Endothelial cell of umbilical vein (primary cell): ENCODE measurements around the gene PLPP1. TPM values are rescaled to one million over a fixed set of nuclear protein-coding genes. Genes with fewer than 3 reads are reported as not detected.

ENCODE experiments used
- BruUV-seq: library from RNA; stranded (reverse); fragments of 400-500 nt; replicated peaks from 2 replicates; lab custom pipeline; 2021; lab: Mats Ljungman, UMichigan
- CTCF ChIA-PET: fragments of 300-600, 350-600 bp; sonication (Branson Sonifier 250); formaldehyde crosslinking; loops from one replicate; lab custom pipeline; 2021; ENCODE audit warnings: antibody characterized with exemption, inconsistent platforms; lab: Charles Lee
- POLR2A ChIA-PET: fragments of 300-600, 350-600 bp; sonication (Branson Sonifier 250); formaldehyde crosslinking; loops from one replicate; lab custom pipeline; 2021; ENCODE audit warnings: antibody characterized with exemption, inconsistent platforms; lab: Charles Lee
- DNase-seq: peaks from one replicate; pipeline ENCODE4 v3.0.0-alpha.2; 2011; ENCODE audit warnings: low read depth, low spot score
- FAIRE-seq: peaks from 2 replicates; lab custom pipeline; 2011; peaks lifted over from hg19 to GRCh38; lab: Jason Lieb, UNC
- H2AFZ ChIP-seq: 2 replicates; pipeline ENCODE4 v1.6.0; 2012; ENCODE audit warnings: low read depth, low read length, control low read depth, inconsistent platforms
- H3K27ac ChIP-seq: 2 replicates; pipeline ENCODE4 v1.5.1; 2011; ENCODE audit warnings: low read depth, mild to moderate bottlenecking, control low read depth, low read length, moderate library complexity; ENCODE audit not compliant: insufficient read depth
- H3K27me3 ChIP-seq, 2 experiments: 2 replicates each; pipeline versions ENCODE4 v1.6.0 to v1.6.1; 2011; ENCODE audit warnings: low read length in 2 of 2, mixed read lengths in 1 of 2; ENCODE audit not compliant: control insufficient read depth in 2 of 2, insufficient read depth in 2 of 2
- H3K36me3 ChIP-seq, 2 experiments: 2 replicates in 1 of 2; 3 replicates in 1 of 2; pipeline ENCODE4 v1.5.1; 2011; ENCODE audit warnings: low read length in 2 of 2, mild to moderate bottlenecking in 1 of 2, moderate library complexity in 1 of 2; ENCODE audit not compliant: control insufficient read depth in 2 of 2, insufficient read depth in 2 of 2; ENCODE audit errors: extremely low read depth in 1 of 2
- H3K4me1 ChIP-seq: 3 replicates; pipeline ENCODE4 v1.5.1; 2011; ENCODE audit warnings: mild to moderate bottlenecking, low read length; ENCODE audit not compliant: control insufficient read depth, insufficient read depth; ENCODE audit errors: extremely low read depth
- H3K4me2 ChIP-seq: 2 replicates; pipeline ENCODE4 v1.6.1; 2011; ENCODE audit warnings: low read length, control low read depth, mixed read lengths; ENCODE audit not compliant: insufficient read depth
- H3K4me3 ChIP-seq, 3 experiments: fragments of 200-600 bp in 1 of 3; sonication (generic), shearing (Covaris generic) in 1 of 3; replicated peaks in 1 of 3; 2 replicates each; pipeline ENCODE4 v1.5.1; 2011 to 2016; ENCODE audit warnings: control low read depth in 3 of 3, low read length in 3 of 3, mild to moderate bottlenecking in 2 of 3, inconsistent platforms in 1 of 3, low read depth in 1 of 3, moderate library complexity in 1 of 3; ENCODE audit not compliant: insufficient read depth in 1 of 3
- H3K79me2 ChIP-seq: 2 replicates; pipeline ENCODE4 v1.6.0; 2012; ENCODE audit warnings: low read length, inconsistent platforms; ENCODE audit not compliant: control insufficient read depth, insufficient read depth
- H3K9ac ChIP-seq: replicated peaks from 2 replicates; pipeline ENCODE3; 2011; ENCODE audit warnings: low read length, control low read depth; ENCODE audit not compliant: insufficient read depth; ENCODE audit errors: extremely low read depth
- H3K9me1 ChIP-seq: replicated peaks from 3 replicates; pipeline ENCODE4 v1.6.0; 2011; ENCODE audit warnings: mild to moderate bottlenecking, low read length; ENCODE audit not compliant: control insufficient read depth, insufficient read depth; ENCODE audit errors: extremely low read depth
- H3K9me3 ChIP-seq: replicated peaks from 2 replicates; pipeline ENCODE4 v1.5.1; 2012; ENCODE audit warnings: low read length, inconsistent platforms; ENCODE audit not compliant: control insufficient read depth, insufficient read depth
- H4K20me1 ChIP-seq: replicated peaks from 2 replicates; pipeline ENCODE3; 2011; ENCODE audit warnings: mild to moderate bottlenecking, low read length; ENCODE audit not compliant: control insufficient read depth, insufficient read depth; ENCODE audit errors: extremely low read depth
- CTCF ChIP-seq, 2 donors: IDR thresholded peaks; 1 replicate in 1 of 2; 2 replicates in 1 of 2; pipeline ENCODE4 v1.5.1; 2011; ENCODE audit warnings: low read length in 2 of 2, mild to moderate bottlenecking in 2 of 2, moderate library complexity in 2 of 2, control low read depth in 1 of 2, inconsistent platforms in 1 of 2, low read depth in 1 of 2; ENCODE audit not compliant: insufficient read depth in 1 of 2; ENCODE audit errors: extremely low read depth in 1 of 2
- EZH2 ChIP-seq: IDR thresholded peaks from 2 replicates; pipeline ENCODE4 v1.6.1; 2012; ENCODE audit warnings: borderline replicate concordance, low read depth, mild to moderate bottlenecking, moderate library complexity, low read length, inconsistent platforms; ENCODE audit not compliant: severe bottlenecking
- FOS ChIP-seq: IDR thresholded peaks from 2 replicates; pipeline ENCODE4 v1.6.1; 2011; ENCODE audit warnings: mild to moderate bottlenecking, low read length, moderate library complexity, borderline replicate concordance; ENCODE audit not compliant: insufficient read depth
- GATA2 ChIP-seq: IDR thresholded peaks from 2 replicates; pipeline ENCODE4 v1.7.0; 2011; ENCODE audit warnings: low read depth, mild to moderate bottlenecking, moderate library complexity, mixed read lengths, low read length; ENCODE audit not compliant: insufficient read length, insufficient read depth
- JUN ChIP-seq: IDR thresholded peaks from 2 replicates; pipeline ENCODE4 v1.6.1; 2011; ENCODE audit warnings: borderline replicate concordance, low read depth; ENCODE audit not compliant: insufficient read length, insufficient read depth
- MYC ChIP-seq: IDR thresholded peaks from one replicate; pipeline ENCODE4 v1.6.1; 2011; ENCODE audit warnings: mild to moderate bottlenecking, low read depth, low read length
- POLR2A ChIP-seq: IDR thresholded peaks from 2 replicates; pipeline ENCODE4 v1.6.1; 2012; ENCODE audit warnings: low read depth, mild to moderate bottlenecking, control low read depth, low read length
- POLR2AphosphoS5 ChIP-seq: IDR thresholded peaks from 2 replicates; pipeline ENCODE4 v1.6.1; 2012; ENCODE audit warnings: low read depth, mild to moderate bottlenecking, control low read depth, low read length, moderate library complexity; ENCODE audit not compliant: insufficient read depth
- dilution Hi-C: fragments of 300-500 bp; cut with MboI; formaldehyde crosslinking; loops from one replicate; pipeline ENCODE4 v1.15.0; 2019; ENCODE audit warnings: low sequenced_read_pairs; ENCODE audit not compliant: extremely low pct_ligation_motif_present
- intact Hi-C: fragments of 100-400 bp; cut with micrococcal nuclease; formaldehyde crosslinking; loops from one replicate; pipeline ENCODE4 v1.10.0; 2022
- polyA plus RNA-seq, 4 experiments: library from polyadenylated mRNA; depleted of rRNA in 3 of 4; stranded (reverse) in 3 of 4; unstranded in 1 of 4; fragments of >200 nt; gene quantifications; 2 replicates each; pipeline versions ENCODE4 v1.2.1 to v1.2.3, GENCODE V29; 2011 to 2012; ENCODE audit warnings: missing spikeins in 1 of 4
- total RNA-seq: library from RNA; stranded (reverse); gene quantifications from 2 replicates; pipeline ENCODE4 v1.2.3, GENCODE V29; 2021
- TF ChIP-seq, protein P1 (sequence below): IDR thresholded peaks from 2 replicates; pipeline ENCODE4 v1.6.1; 2011; ENCODE audit not compliant: insufficient read depth, insufficient read length

Gene PLPP1
- total and polyA plus RNA-seq, 2 donors (not counting 3 experiments of a cell fraction or from before 2014, with no cell fraction given): 14.3 to 25.9 TPM

DNA sequence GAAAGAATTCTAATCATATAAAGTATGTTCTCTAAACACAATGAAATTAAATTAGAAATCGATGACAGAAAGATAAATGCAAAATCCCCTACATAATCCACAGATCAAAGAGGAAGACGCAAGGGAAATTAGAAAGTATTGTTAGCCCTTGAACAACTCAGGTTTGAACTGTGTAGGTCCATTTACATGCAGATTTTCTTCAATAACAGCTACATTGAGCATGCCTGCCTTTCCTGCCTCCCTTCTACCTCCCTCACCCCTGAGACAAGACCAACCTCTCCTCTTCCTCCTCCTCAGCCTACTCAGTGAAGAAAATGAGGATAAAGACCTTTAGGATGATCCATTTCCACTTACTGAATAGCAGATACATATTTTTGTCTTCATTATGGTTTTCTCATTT lies 75.2 kb downstream of the PLPP1 start:
- Histone ChIP-seq H3K9me1 (no peaks in the 10 kb centered on the region), H3K27me3 (no peaks in the 10 kb centered on the region), H2AFZ (no peak overlapping the region), H4K20me1 (no peaks in the 10 kb centered on the region), H3K4me1 (no peaks in the 10 kb centered on the region), H3K79me2 (no peaks in the 10 kb centered on the region), H3K9ac (no peak overlapping the region), H3K27ac (no peak overlapping the region), H3K36me3 (no peaks in the 10 kb centered on the region), H3K9me3 (no peaks in the 10 kb centered on the region), H3K4me3 (no peak overlapping the region), H3K4me2 (no peak overlapping the region)
- POLR2A ChIA-PET: no interaction called here
- dilution Hi-C loops: no loop called here
- BruUV-seq: no TSS peak
- TF ChIP-seq FOS (no peak), POLR2AphosphoS5 (no peak), MYC (no peak), POLR2A (no peak), CTCF (IDR thresholded peaks at IDR 0.05; ENCODE audit: extremely low read depth in 1 of 2, insufficient read depth in 1 of 2, low read depth in 1 of 2, low read length in 2 of 2) (no peak), EZH2 (no peak), GATA2 (no peak), JUN (no peak)
- TF ChIP-seq, protein P1, sequence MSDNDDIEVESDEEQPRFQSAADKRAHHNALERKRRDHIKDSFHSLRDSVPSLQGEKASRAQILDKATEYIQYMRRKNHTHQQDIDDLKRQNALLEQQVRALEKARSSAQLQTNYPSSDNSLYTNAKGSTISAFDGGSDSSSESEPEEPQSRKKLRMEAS: no peak
- CTCF ChIA-PET: no interaction called here
- intact Hi-C loops: no loop called here
- FAIRE-seq: no peak
- DNase-seq: no peak
